ENCODE measurements around the gene COMMD3. TPM values are rescaled to one million over a fixed set of nuclear protein-coding genes. Genes with fewer than 3 reads are reported as not detected.

Gene COMMD3
- total RNA-seq, 1 experiment from 2014 or later, result 43.5 TPM

DNA sequence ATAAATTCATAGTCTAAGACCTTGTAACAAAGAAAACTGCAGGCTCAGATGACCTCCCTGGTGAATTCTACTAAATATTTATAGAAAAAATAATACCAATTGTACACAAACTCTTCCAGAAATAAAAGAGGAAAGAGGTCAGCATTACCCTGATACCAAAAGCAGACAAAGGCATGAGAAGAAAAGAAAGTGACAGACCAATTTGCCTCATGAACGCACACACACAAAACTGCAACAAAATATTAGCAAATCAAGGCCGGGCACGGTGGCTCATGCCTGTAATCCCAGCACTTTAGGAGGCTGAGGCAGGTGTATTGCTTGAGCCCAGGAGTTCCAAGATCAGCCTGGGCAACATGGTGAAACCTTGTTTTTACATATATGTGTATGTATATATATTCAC, 12.7 kb upstream of the COMMD3 start:
- Histone ChIP-seq H3K9me2 (ENCODE audit: insufficient read depth) (no peaks in the 10 kb centered on the region), H3K4me2 (no peak overlapping the region), H3K4me1 (replicated peaks; ENCODE audit: insufficient read depth) (no peaks in the 10 kb centered on the region; the same call in 1 of the 2 replicates), H3K27ac (no peak overlapping the region), H3K4me3 (no peak overlapping the region), H3K9me3 (ENCODE audit: insufficient read depth, low read depth) (peaks cover 3% of the 10 kb centered on the region; the same call in 1 of the 2 replicates), H3K27me3 (ENCODE audit: insufficient read depth, low read depth) (no peaks in the 10 kb centered on the region), H4K20me1 (ENCODE audit: insufficient read depth) (no peaks in the 10 kb centered on the region), H3K79me2 (ENCODE audit: low read depth) (no peaks in the 10 kb centered on the region), H3F3A (ENCODE audit: insufficient read depth, low read depth) (no peaks in the 10 kb centered on the region), H3K36me3 (ENCODE audit: low read depth) (no peaks in the 10 kb centered on the region), H2AFZ (no peak overlapping the region)
- TF ChIP-seq EZH2 (IDR thresholded peaks at IDR 0.05; ENCODE audit: low read depth), result no peak
- TF ChIP-seq, protein P1, sequence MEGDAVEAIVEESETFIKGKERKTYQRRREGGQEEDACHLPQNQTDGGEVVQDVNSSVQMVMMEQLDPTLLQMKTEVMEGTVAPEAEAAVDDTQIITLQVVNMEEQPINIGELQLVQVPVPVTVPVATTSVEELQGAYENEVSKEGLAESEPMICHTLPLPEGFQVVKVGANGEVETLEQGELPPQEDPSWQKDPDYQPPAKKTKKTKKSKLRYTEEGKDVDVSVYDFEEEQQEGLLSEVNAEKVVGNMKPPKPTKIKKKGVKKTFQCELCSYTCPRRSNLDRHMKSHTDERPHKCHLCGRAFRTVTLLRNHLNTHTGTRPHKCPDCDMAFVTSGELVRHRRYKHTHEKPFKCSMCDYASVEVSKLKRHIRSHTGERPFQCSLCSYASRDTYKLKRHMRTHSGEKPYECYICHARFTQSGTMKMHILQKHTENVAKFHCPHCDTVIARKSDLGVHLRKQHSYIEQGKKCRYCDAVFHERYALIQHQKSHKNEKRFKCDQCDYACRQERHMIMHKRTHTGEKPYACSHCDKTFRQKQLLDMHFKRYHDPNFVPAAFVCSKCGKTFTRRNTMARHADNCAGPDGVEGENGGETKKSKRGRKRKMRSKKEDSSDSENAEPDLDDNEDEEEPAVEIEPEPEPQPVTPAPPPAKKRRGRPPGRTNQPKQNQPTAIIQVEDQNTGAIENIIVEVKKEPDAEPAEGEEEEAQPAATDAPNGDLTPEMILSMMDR (conservative IDR thresholded peaks at IDR 0.05), result no peak
- intact Hi-C loops (cut with micrococcal nuclease; ENCODE audit: unreplicated experiment), result no loop called here
- BruUV-seq (replicated peaks), result no TSS peak
- ChIA-PET CTCF (no interaction called here), POLR2A (ENCODE audit: unreplicated experiment) (no interaction called here)
- no peak for DNase-seq

DNA sequence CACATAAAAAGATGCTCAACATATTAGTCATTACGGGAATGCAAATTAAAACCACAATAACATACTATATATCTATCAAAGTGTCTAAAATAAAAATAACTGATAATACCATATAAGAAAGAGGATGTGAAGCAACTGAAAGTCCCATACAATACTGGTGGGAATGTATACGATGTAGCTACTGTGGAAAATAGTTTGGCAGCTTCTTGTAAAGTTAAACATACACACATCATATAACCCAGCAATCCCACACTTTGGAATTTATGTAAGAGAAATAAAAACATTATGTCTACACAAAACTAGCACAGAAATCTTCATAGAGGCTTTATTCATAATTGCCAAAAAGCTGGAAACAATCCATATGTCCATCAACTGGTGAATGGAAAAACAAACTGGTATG, 10.5 kb upstream of the COMMD3 start:
- no peak for DNase-seq
- Histone ChIP-seq H3K36me3 (ENCODE audit: low read depth) (no peaks in the 10 kb centered on the region), H3K4me3 (no peak overlapping the region), H4K20me1 (ENCODE audit: insufficient read depth) (no peaks in the 10 kb centered on the region), H3K27ac (no peak overlapping the region), H3K9me3 (ENCODE audit: insufficient read depth, low read depth) (peaks cover 3% of the 10 kb centered on the region; the same call in 1 of the 2 replicates), H3K4me2 (no peak overlapping the region), H3K79me2 (ENCODE audit: low read depth) (no peaks in the 10 kb centered on the region), H3K27me3 (ENCODE audit: insufficient read depth, low read depth) (no peaks in the 10 kb centered on the region), H3K9me2 (ENCODE audit: insufficient read depth) (0 out of 2 replicates have a peak, but pooled peaks cover 3% of the 10 kb centered on the region), H3F3A (ENCODE audit: insufficient read depth, low read depth) (no peaks in the 10 kb centered on the region), H3K4me1 (replicated peaks; ENCODE audit: insufficient read depth) (no peaks in the 10 kb centered on the region; the same call in 1 of the 2 replicates), H2AFZ (no peak overlapping the region)
- TF ChIP-seq EZH2 (IDR thresholded peaks at IDR 0.05; ENCODE audit: low read depth), result no peak
- TF ChIP-seq, protein P1 (conservative IDR thresholded peaks at IDR 0.05), result no peak
- ChIA-PET POLR2A (ENCODE audit: unreplicated experiment) (no interaction called here), CTCF (interaction anchor here (0.6 kb wide), 1 partner anchor 791 kb away, joined by 8 read pairs; no protein-coding TSS in a partner anchor)
- BruUV-seq (replicated peaks), result no TSS peak
- intact Hi-C loops (cut with micrococcal nuclease; ENCODE audit: unreplicated experiment), result no loop called here

DNA sequence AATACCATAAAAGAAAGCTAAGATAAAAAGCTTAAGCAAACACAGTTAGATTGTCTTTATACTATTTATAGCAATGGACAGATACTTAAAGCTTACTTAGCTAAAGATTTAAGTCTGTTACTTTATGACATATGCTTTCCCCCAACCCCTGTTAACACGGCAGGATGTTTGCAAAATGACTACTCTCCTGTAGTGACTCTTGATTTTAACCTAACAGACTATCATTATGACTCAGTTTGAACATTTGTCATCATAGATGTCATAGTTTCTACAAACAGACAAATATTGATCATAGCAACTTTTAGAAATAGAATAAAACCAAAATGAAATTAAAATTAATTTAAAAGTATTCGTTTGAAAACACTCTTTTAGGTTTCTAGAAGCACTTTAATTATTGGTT, 7.8 kb upstream of the COMMD3 start:
- DNase-seq, result peak in 1 of 2 experiments; percentile 51
- no peaks in the 10 kb centered on the region for H3K36me3 ChIP-seq (ENCODE audit: low read depth)
- 0 out of 2 replicates have a peak overlapping the region, but pooled peaks have one; percentile 10 for H3K4me2 ChIP-seq
- no peaks in the 10 kb centered on the region for H3K27me3 ChIP-seq (ENCODE audit: insufficient read depth, low read depth)
- H2AFZ ChIP-seq, result no peak overlapping the region
- H3K4me1 ChIP-seq (replicated peaks; ENCODE audit: insufficient read depth), result no peaks in the 10 kb centered on the region; the same call in 1 of the 2 replicates
- H4K20me1 ChIP-seq (ENCODE audit: insufficient read depth), result no peaks in the 10 kb centered on the region
- CTCF ChIA-PET, result no interaction called here
- H3K4me3 ChIP-seq, result no peak overlapping the region
- no TSS peak for BruUV-seq (replicated peaks)
- 0 out of 2 replicates have a peak, but pooled peaks cover 3% of the 10 kb centered on the region for H3K9me2 ChIP-seq (ENCODE audit: insufficient read depth)
- H3F3A ChIP-seq (ENCODE audit: insufficient read depth, low read depth), result no peaks in the 10 kb centered on the region
- H3K9me3 ChIP-seq (ENCODE audit: insufficient read depth, low read depth), result peaks cover 3% of the 10 kb centered on the region; the same call in 1 of the 2 replicates
- TF ChIP-seq, protein P1 (conservative IDR thresholded peaks at IDR 0.05), result no peak
- TF ChIP-seq EZH2 (IDR thresholded peaks at IDR 0.05; ENCODE audit: low read depth), result no peak
- H3K79me2 ChIP-seq (ENCODE audit: low read depth), result no peaks in the 10 kb centered on the region
- POLR2A ChIA-PET (ENCODE audit: unreplicated experiment), result no interaction called here
- intact Hi-C loops (cut with micrococcal nuclease; ENCODE audit: unreplicated experiment), result no loop called here
- 0 out of 2 replicates have a peak overlapping the region, but pooled peaks have one; percentile 10 for H3K27ac ChIP-seq

Data from PC-9 (cell line).